ENCODE results near the gene DRD4.

Gene DRD4

GRCh38 chr11:623349-623869 is 13.7 kb upstream of the DRD4 start:
- DNase-seq (ENCODE audit: low read depth): no peak

- DNase-seq (ENCODE audit: low read depth): no peak
Measured at GRCh38 chr11:623999-624704, 12.9 kb upstream of the DRD4 start.

DNA sequence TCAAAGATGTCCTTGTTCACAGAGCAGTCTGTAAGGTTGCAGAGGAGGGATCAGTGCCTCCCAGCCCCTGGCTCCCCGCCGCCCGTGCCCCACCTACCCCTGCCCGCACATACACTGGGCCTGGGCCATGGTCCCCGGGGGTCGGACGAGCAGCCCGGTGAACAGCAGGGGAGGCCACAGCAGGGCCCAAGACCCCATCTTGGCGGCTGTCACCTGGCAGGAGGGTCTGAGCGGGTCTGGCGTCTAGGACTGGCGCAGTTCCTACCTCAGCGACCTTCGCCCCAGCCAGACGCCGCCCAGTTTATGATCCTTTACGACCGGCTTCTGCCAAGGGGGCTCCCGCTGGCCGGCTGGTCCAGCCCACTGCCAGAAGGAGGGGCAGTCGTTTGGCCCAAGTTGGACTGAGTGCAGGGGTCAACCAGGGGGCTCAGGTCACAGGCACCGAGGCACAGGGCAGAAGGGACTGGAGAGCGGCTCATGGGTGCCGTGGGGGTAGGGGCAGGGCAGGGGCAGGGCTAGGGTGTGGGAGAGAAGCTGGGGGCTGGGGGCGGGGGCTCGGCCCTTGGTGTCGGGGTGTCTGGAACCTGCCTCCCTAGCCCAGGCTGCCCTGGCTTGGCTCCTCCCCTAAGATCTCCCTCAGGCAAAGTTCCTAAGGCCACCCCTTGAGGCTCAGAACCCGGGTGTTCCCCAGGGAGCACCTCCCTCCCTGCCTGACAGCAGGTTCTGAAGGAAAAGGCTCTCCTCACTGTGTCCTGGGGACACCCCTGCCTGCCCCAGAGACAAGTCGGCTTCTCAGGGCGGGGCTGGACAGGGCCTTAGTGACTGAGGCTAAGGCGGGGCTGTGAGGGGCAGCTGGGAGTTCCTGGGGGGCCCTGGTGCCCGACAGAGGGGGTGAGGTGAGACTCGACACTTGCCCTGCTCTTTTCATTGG is 12.1 kb upstream of the DRD4 start, which contains the start of gene CDHR5:
CDHR5 (minus strand) TSS at position 251 of the 931 bp plus-strand sequence; CDS start at position 198, 53 bp downstream.
- no peak for DNase-seq (ENCODE audit: low read depth)

- no peak for DNase-seq (ENCODE audit: low read depth)
Measured at GRCh38 chr11:625636-626268, 11.3 kb upstream of the DRD4 start.

GRCh38 chr11:626475-627307 is 10.4 kb upstream of the DRD4 start, which contains the start of gene SCT:
SCT (minus strand) TSS chr11:627181; CDS start chr11:627143, 38 bp downstream.
- no peak for DNase-seq (ENCODE audit: low read depth)

GRCh38 chr11:627308-627576 is 9.8 kb upstream of the DRD4 start:
- no peak for DNase-seq (ENCODE audit: low read depth)

GRCh38 chr11:628056-628455 is 9.0 kb upstream of the DRD4 start:
- no peak for DNase-seq (ENCODE audit: low read depth)

DNA sequence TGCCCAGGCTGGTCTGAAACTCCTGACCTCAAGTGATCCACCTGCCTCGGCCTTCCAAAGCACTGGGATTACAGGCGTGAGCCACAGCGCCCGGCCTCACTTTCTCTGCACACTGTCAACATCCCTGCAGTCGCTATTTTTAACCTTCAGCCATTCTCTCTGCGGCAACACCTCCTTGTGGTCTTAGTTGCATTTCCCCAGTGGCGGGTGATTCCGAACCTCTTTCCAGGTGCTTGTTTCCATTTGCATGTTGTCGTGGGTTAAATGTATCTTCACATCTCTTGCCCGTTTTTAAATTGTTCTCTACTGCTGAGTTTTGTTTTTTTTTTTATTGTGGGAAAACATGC is 7.9 kb upstream of the DRD4 start:
- DNase-seq (ENCODE audit: low read depth): no peak

DNA sequence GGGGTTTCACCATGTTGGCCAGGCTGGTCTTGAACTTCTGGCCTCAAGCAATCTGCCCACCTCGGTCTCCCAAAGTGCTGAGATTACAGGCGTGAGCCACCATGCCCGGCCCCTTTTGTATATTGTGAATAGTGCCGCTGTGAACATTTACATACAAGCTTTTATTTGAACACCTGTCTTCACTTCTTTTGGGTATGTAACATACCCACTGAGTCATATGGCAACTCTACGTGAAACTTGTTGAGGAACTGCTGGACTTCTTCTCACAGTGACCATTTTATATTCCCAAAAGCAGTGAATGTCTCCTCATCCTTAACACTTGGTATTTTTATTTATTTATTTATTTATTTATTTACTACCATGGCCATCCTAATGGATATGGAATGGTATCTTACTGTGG is 6.2 kb upstream of the DRD4 start:
- no peak for DNase-seq (ENCODE audit: low read depth)

GRCh38 chr11:635945-636510 is 1.0 kb upstream of the DRD4 start:
- no peak for DNase-seq (ENCODE audit: low read depth)

DNA sequence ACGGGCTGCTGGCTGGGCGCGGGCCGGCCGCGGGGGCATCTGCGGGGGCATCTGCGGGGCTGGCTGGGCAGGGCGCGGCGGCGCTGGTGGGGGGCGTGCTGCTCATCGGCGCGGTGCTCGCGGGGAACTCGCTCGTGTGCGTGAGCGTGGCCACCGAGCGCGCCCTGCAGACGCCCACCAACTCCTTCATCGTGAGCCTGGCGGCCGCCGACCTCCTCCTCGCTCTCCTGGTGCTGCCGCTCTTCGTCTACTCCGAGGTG is 194 bp downstream of the DRD4 start:
- DNase-seq (ENCODE audit: low read depth): no peak

GRCh38 chr11:637593-638521 is 788 bp downstream of the DRD4 start:
- no peak for DNase-seq (ENCODE audit: low read depth)

DNA sequence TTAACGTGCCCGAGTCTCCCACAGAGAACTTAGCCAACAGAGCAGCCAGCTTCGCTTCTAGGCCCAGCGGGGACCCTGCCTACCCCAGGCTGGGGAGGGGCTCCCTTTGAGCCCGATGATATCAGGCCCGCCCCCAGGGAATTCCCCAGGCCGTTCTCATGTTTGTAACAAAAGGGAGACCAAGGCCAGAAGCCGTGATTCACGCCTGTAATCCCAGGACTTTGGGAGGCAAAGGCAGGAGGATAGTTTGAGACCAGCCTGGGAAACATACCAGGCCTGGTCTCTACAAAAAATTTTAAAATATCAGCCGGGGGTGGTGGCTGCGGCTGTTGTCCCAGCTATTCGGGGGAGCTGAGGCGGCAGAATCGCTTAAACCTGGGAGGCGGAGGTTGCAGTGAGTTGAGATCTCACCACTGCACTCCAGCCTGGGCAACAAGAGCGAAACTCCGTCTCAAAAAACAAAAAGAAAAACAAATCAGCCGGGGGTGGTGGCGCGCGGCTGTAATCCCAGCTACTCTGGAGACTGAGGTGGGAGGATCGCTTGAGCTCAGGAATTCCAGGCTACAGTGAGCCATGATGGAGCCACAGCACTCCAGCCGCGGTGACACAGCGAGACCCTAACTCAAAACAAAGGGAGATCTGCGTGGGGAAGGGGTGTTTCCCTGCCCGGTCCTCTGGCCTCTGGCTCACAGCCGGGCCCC is 1.7 kb downstream of the DRD4 start:
- no peak for DNase-seq (ENCODE audit: low read depth)

DNA sequence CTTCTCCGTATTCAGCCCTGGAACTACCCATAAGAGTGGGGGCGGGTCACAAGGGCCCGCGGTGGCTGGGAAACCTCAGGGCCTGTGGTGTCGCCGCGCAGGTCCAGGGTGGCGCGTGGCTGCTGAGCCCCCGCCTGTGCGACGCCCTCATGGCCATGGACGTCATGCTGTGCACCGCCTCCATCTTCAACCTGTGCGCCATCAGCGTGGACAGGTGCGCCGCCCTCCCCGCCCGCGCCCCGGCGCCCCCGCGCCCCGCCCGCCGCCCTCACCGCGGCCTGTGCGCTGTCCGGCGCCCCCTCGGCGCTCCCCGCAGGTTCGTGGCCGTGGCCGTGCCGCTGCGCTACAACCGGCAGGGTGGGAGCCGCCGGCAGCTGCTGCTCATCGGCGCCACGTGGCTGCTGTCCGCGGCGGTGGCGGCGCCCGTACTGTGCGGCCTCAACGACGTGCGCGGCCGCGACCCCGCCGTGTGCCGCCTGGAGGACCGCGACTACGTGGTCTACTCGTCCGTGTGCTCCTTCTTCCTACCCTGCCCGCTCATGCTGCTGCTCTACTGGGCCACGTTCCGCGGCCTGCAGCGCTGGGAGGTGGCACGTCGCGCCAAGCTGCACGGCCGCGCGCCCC is 2.4 kb downstream of the DRD4 start:
- DNase-seq (ENCODE audit: low read depth): no peak

GRCh38 chr11:640021-640706 is 3.1 kb downstream of the DRD4 start:
- DNase-seq (ENCODE audit: low read depth): no peak

GRCh38 chr11:641806-642370 is 4.8 kb downstream of the DRD4 start:
- DNase-seq (ENCODE audit: low read depth): no peak

- no peak for DNase-seq (ENCODE audit: low read depth)
Measured at GRCh38 chr11:643366-643765, 6.3 kb downstream of the DRD4 start.

GRCh38 chr11:643849-644738 is 7.0 kb downstream of the DRD4 start:
- no peak for DNase-seq (ENCODE audit: low read depth)
